HEK293 (cell line): Measurements from ENCODE around the gene TNPO3.

ENCODE experiments used
- BCL11A ChIP-seq: fragments of 450-650 bp; formaldehyde crosslinking; IDR thresholded peaks from 2 replicates; pipeline ENCODE4 v1.5.1; 2016; ENCODE audit warnings: low read depth, missing biosample characterization, missing genetic modification characterization
- KLF9 ChIP-seq: fragments of 450-650 bp; formaldehyde crosslinking; IDR thresholded peaks from 2 replicates; pipeline ENCODE4 v1.5.1; 2016; ENCODE audit warnings: missing biosample characterization, missing genetic modification characterization, low read depth
- MZF1 ChIP-seq: fragments of 450-650 bp; formaldehyde crosslinking; IDR thresholded peaks from 2 replicates; pipeline ENCODE4 v1.5.1; 2017; ENCODE audit warnings: missing biosample characterization, missing genetic modification characterization, borderline replicate concordance
- YY1 ChIP-seq: fragments of 450-650 bp; formaldehyde crosslinking; IDR thresholded peaks from 2 replicates; pipeline ENCODE4 v1.5.1; 2018; ENCODE audit warnings: missing biosample characterization, missing genetic modification characterization
- ZBTB8A ChIP-seq: fragments of 450-650 bp; formaldehyde crosslinking; IDR thresholded peaks from 2 replicates; pipeline ENCODE4 v1.5.1; 2016; ENCODE audit warnings: missing biosample characterization, missing genetic modification characterization
- ZIC2 ChIP-seq: fragments of 450-650 bp; formaldehyde crosslinking; IDR thresholded peaks from 2 replicates; pipeline ENCODE4 v1.5.1; 2016; ENCODE audit warnings: missing biosample characterization, missing genetic modification characterization
- ZNF114 ChIP-seq: fragments of 450-650 bp; formaldehyde crosslinking; IDR thresholded peaks from 2 replicates; pipeline ENCODE4 v1.5.0; 2017; ENCODE audit warnings: missing biosample characterization, missing genetic modification characterization
- ZNF521 ChIP-seq: fragments of 450-650 bp; formaldehyde crosslinking; IDR thresholded peaks from 2 replicates; pipeline ENCODE4 v1.5.1; 2017; ENCODE audit warnings: missing biosample characterization, mild to moderate bottlenecking, missing genetic modification characterization
- ZNF529 ChIP-seq: fragments of 450-650 bp; formaldehyde crosslinking; IDR thresholded peaks from 2 replicates; pipeline ENCODE4 v1.5.1; 2017; ENCODE audit warnings: missing genetic modification characterization, missing biosample characterization; ENCODE audit not compliant: insufficient replicate concordance
- TF ChIP-seq, protein P1 (sequence below): fragments of 450-650 bp; formaldehyde crosslinking; IDR thresholded peaks from 2 replicates; pipeline ENCODE4 v1.5.1; 2017; ENCODE audit warnings: missing biosample characterization, missing genetic modification characterization
- TF ChIP-seq, protein P2 (sequence below): fragments of 450-650 bp; formaldehyde crosslinking; IDR thresholded peaks from 2 replicates; pipeline ENCODE4 v1.5.1; 2016; ENCODE audit warnings: missing biosample characterization, missing genetic modification characterization
- TF ChIP-seq, protein P3 (sequence below): fragments of 450-650 bp; formaldehyde crosslinking; IDR thresholded peaks from 2 replicates; pipeline ENCODE4 v1.5.1; 2016; ENCODE audit warnings: missing biosample characterization, missing genetic modification characterization
- TF ChIP-seq, protein P4 (sequence below): fragments of 450-650 bp; formaldehyde crosslinking; IDR thresholded peaks from 2 replicates; pipeline ENCODE4 v1.5.1; 2016; ENCODE audit warnings: missing biosample characterization, missing genetic modification characterization, borderline replicate concordance
- TF ChIP-seq, protein P5 (sequence below): fragments of 450-650 bp; IDR thresholded peaks from 2 replicates; pipeline ENCODE4 v1.5.1; 2018; ENCODE audit warnings: missing biosample characterization, mild to moderate bottlenecking, missing genetic modification characterization

DNA sequence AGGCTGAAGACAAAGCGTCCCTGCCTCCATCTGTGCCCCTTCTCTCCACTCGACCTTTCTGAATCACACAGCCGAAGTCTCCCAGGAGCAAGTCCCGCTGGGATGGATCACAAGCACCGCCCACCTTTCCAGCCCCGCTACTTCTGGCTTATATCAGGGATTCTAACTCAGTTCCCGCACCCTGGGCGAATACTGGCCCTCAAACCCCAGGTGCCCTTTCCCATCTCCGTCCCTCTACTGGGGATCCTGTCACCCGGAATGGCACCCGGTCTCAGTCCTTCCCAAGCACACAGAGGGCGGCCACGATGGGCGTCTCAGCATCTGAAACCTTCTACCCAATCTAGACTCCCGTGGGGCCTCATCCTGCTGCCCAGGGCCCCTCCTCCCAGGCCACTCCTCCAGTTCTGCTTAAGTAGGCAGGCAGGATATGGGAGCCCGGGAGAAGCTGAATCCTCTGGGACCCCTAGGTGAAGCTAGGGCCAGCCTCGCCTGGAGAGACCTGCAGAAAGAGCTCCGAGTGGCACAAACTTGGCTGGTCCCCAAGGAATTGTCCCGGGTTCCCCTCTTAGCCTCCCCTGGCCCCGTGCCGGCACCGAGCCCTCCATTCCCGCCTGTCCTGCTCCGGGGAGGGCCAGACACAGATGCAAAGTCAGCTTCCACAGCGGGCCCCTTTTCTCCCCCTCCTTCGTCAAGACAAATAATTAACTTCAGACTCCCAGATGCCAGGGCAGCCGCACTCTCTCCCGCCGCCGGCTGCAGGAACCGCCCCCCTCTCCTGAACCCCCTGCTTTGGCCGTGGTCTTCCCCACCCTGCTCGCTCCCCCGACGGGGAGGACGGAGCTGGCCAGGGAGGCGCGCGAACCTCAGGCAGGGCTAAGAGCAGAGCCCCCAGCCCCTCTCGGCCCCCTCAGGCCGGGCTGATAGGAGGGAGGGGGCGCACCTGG is 145.0 kb downstream of the TNPO3 start:
- TF ChIP-seq, protein P1, sequence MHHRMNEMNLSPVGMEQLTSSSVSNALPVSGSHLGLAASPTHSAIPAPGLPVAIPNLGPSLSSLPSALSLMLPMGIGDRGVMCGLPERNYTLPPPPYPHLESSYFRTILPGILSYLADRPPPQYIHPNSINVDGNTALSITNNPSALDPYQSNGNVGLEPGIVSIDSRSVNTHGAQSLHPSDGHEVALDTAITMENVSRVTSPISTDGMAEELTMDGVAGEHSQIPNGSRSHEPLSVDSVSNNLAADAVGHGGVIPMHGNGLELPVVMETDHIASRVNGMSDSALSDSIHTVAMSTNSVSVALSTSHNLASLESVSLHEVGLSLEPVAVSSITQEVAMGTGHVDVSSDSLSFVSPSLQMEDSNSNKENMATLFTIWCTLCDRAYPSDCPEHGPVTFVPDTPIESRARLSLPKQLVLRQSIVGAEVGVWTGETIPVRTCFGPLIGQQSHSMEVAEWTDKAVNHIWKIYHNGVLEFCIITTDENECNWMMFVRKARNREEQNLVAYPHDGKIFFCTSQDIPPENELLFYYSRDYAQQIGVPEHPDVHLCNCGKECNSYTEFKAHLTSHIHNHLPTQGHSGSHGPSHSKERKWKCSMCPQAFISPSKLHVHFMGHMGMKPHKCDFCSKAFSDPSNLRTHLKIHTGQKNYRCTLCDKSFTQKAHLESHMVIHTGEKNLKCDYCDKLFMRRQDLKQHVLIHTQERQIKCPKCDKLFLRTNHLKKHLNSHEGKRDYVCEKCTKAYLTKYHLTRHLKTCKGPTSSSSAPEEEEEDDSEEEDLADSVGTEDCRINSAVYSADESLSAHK = no peak
- TF ChIP-seq YY1 (tag by site-specific recombination) (no peak), ZBTB8A (tag by site-specific recombination) (peak; percentile 77), KLF9 (tag by site-specific recombination) (no peak), ZNF521 (tag by site-specific recombination) (no peak), MZF1 (tag by site-specific recombination) (no peak), ZNF114 (tag by site-specific recombination) (no peak), BCL11A (tag by site-specific recombination) (no peak), ZIC2 (tag by site-specific recombination) (peak; percentile 50), ZNF529 (tag by site-specific recombination) (no peak)
- TF ChIP-seq, protein P2, sequence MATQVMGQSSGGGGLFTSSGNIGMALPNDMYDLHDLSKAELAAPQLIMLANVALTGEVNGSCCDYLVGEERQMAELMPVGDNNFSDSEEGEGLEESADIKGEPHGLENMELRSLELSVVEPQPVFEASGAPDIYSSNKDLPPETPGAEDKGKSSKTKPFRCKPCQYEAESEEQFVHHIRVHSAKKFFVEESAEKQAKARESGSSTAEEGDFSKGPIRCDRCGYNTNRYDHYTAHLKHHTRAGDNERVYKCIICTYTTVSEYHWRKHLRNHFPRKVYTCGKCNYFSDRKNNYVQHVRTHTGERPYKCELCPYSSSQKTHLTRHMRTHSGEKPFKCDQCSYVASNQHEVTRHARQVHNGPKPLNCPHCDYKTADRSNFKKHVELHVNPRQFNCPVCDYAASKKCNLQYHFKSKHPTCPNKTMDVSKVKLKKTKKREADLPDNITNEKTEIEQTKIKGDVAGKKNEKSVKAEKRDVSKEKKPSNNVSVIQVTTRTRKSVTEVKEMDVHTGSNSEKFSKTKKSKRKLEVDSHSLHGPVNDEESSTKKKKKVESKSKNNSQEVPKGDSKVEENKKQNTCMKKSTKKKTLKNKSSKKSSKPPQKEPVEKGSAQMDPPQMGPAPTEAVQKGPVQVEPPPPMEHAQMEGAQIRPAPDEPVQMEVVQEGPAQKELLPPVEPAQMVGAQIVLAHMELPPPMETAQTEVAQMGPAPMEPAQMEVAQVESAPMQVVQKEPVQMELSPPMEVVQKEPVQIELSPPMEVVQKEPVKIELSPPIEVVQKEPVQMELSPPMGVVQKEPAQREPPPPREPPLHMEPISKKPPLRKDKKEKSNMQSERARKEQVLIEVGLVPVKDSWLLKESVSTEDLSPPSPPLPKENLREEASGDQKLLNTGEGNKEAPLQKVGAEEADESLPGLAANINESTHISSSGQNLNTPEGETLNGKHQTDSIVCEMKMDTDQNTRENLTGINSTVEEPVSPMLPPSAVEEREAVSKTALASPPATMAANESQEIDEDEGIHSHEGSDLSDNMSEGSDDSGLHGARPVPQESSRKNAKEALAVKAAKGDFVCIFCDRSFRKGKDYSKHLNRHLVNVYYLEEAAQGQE = no peak
- TF ChIP-seq, protein P3, sequence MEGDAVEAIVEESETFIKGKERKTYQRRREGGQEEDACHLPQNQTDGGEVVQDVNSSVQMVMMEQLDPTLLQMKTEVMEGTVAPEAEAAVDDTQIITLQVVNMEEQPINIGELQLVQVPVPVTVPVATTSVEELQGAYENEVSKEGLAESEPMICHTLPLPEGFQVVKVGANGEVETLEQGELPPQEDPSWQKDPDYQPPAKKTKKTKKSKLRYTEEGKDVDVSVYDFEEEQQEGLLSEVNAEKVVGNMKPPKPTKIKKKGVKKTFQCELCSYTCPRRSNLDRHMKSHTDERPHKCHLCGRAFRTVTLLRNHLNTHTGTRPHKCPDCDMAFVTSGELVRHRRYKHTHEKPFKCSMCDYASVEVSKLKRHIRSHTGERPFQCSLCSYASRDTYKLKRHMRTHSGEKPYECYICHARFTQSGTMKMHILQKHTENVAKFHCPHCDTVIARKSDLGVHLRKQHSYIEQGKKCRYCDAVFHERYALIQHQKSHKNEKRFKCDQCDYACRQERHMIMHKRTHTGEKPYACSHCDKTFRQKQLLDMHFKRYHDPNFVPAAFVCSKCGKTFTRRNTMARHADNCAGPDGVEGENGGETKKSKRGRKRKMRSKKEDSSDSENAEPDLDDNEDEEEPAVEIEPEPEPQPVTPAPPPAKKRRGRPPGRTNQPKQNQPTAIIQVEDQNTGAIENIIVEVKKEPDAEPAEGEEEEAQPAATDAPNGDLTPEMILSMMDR (tag by site-specific recombination) = no peak
- TF ChIP-seq, protein P4, sequence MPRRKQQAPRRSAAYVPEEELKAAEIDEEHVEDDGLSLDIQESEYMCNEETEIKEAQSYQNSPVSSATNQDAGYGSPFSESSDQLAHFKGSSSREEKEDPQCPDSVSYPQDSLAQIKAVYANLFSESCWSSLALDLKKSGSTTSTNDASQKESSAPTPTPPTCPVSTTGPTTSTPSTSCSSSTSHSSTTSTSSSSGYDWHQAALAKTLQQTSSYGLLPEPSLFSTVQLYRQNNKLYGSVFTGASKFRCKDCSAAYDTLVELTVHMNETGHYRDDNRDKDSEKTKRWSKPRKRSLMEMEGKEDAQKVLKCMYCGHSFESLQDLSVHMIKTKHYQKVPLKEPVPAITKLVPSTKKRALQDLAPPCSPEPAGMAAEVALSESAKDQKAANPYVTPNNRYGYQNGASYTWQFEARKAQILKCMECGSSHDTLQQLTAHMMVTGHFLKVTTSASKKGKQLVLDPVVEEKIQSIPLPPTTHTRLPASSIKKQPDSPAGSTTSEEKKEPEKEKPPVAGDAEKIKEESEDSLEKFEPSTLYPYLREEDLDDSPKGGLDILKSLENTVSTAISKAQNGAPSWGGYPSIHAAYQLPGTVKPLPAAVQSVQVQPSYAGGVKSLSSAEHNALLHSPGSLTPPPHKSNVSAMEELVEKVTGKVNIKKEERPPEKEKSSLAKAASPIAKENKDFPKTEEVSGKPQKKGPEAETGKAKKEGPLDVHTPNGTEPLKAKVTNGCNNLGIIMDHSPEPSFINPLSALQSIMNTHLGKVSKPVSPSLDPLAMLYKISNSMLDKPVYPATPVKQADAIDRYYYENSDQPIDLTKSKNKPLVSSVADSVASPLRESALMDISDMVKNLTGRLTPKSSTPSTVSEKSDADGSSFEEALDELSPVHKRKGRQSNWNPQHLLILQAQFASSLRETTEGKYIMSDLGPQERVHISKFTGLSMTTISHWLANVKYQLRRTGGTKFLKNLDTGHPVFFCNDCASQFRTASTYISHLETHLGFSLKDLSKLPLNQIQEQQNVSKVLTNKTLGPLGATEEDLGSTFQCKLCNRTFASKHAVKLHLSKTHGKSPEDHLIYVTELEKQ (tag by site-specific recombination) = no peak
- TF ChIP-seq, protein P5, sequence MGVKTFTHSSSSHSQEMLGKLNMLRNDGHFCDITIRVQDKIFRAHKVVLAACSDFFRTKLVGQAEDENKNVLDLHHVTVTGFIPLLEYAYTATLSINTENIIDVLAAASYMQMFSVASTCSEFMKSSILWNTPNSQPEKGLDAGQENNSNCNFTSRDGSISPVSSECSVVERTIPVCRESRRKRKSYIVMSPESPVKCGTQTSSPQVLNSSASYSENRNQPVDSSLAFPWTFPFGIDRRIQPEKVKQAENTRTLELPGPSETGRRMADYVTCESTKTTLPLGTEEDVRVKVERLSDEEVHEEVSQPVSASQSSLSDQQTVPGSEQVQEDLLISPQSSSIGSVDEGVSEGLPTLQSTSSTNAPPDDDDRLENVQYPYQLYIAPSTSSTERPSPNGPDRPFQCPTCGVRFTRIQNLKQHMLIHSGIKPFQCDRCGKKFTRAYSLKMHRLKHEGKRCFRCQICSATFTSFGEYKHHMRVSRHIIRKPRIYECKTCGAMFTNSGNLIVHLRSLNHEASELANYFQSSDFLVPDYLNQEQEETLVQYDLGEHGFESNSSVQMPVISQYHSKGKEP (tag by site-specific recombination) = no peak
